GM21717 (cell line): Measurements from ENCODE around the gene MUS81.
A peak's percentile ranks its signal among the peaks of the same experiment; 100 is the strongest.

ENCODE experiments used
- ATAC-seq: cut with Tn5 transposase; IDR thresholded peaks from one replicate; pipeline ENCODE4 v1.9.1; 2021; ENCODE audit warnings: mild to moderate bottlenecking, moderate library complexity; ENCODE audit not compliant: unreplicated experiment

MUS81 gene

GRCh38 chr11:65872586-65873317 is 12.5 kb downstream of the MUS81 start, which contains the start of gene EFEMP2:
Gene EFEMP2, minus strand, starts transcription at chr11:65872800. Its CDS starts 446 bp downstream, at chr11:65872354.
- ATAC-seq: no peak

DNA sequence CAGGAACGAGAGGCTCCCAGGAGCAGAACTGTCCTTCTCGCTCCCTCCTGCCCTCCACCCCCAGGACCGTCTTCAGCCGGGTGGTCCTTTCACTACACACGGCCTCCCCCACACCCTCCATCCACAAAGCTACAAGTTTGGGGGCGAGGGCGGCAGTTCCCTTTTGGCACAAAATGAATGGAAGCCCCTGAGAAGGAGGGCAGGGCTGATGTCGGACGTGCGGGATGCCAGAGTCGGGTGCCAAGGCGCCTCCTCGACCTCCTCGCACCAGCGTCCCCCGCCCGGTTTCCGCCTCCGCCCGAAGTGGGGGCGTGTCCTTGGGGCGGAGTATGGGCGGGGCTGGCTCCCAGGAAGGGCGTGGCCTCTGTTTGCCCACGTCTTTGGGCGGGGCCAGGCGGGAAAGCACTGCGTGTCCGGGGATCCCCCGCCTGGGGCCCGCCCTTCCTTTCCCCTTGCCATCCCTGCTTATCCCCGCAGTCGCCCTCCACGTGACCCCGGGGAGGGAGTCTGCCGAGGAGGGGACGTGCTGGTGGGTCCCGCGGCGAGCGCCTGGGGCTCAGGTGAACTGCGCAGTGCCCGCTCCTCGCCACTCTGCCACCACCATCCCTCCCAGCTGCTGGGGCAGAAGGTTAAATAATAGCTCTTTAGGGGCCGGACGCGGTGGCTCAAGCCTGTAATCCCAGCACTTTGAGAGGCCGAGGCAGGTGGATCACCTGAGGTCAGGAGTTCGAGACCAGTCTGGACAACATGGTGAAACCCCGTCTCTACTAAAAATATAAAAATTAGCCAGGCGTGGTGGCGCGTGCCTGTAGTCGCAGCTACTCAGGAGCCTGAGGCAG is 13.3 kb downstream of the MUS81 start:
- peak; percentile 65 for ATAC-seq

DNA sequence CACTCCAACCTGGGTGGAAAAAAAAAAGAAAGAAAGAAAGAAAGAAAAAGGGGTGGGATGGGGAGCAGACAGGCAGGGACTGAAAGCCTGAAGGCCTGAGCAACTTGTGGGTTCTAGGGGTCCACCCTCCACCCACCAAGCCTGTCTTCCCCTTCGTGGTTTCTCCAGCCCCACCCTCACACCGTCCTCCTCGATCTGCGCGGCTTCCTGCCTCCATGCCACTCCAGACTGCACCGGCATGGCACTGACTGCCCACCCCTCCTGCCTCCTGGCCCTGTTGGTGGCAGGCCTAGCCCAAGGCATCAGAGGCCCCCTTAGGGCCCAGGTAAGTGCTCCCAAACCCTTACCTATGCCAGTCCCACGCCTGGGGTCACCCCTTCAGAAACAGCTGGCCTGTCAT is 19.4 kb downstream of the MUS81 start, which contains the start of gene CTSW:
Gene CTSW, plus strand, starts transcription at position 221 of the 400 bp plus-strand sequence. Its CDS starts 18 bp downstream, at position 239.
- no peak for ATAC-seq

GRCh38 chr11:65880027-65880426 is 19.8 kb downstream of the MUS81 start:
- ATAC-seq: no peak

GRCh38 chr11:65880844-65881421 is 20.7 kb downstream of the MUS81 start:
- no peak for ATAC-seq

DNA sequence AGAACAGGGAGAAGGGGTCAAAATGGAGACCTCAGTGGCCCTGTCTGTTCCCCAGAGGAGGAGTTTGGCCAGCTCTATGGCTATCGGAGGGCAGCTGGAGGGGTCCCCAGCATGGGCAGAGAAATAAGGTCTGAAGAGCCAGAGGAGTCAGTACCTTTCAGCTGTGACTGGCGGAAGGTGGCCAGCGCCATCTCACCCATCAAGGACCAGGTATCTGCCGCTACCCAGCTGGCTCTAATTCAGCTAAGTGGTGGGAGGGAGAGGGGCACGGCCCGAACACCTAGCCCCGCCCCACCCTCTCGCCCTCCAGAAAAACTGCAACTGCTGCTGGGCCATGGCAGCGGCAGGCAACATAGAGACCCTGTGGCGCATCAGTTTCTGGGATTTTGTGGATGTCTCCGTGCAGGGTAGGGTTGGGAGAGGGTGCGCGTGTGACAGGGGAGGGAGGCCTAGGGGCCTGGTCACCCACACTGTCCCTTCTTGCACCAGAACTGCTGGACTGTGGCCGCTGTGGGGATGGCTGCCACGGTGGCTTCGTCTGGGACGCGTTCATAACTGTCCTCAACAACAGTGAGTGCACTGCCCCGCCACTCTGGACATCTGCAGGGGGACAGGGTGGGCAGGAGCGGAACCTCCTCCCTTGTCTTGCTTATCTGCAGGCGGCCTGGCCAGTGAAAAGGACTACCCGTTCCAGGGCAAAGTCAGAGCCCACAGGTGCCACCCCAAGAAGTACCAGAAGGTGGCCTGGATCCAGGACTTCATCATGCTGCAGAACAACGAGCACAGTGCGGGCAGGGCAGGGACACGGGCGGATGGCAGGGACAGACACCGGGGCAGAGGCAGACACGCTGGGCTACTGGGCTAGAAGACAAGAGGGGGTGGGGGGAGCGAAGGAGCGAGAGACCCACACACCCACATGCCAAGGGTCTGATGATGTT is 22.2 kb downstream of the MUS81 start:
- ATAC-seq: no peak

DNA sequence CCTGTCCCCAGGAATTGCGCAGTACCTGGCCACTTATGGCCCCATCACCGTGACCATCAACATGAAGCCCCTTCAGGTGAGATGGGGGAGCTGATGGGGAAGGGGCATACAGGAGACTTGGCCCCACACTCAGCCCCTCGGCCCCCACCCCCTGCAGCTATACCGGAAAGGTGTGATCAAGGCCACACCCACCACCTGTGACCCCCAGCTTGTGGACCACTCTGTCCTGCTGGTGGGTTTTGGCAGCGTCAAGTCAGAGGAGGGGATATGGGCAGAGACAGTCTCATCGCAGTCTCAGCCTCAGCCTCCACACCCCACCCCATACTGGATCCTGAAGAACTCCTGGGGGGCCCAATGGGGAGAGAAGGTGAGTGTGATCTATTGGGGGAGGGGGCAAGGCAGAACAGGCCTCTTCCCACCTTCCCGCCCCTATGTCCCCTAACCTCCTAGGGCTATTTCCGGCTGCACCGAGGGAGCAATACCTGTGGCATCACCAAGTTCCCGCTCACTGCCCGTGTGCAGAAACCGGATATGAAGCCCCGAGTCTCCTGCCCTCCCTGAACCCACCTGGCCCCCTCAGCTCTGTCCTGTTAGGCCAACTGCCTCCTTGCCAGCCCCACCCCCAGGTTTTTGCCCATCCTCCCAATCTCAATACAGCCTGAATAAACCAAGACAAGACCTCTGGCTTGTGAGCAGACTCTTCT is 23.0 kb downstream of the MUS81 start:
- no peak for ATAC-seq

GRCh38 chr11:65883786-65884715 is 23.8 kb downstream of the MUS81 start:
- ATAC-seq: no peak

DNA sequence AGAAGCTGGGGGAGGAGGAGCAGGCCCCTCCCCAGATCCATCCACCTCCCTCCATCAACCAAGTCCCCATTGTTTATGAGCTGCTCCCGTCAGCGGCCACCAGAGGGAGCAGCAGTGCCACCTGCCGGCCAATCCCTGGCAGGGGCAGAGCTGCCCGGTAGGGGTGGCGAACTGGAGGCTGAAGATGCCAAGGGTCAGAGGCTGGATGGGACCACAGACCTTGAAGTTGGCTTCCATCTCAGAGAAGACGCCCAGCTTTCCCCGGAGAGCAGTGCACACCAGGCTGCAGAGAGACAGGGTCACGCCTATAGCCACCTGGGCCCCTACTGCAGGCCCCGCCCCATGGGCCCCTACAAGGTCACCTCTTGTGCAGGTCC is 24.5 kb downstream of the MUS81 start:
- ATAC-seq: no peak

- ATAC-seq: no peak
Measured at GRCh38 chr11:65885231-65885630, 25.0 kb downstream of the MUS81 start.

DNA sequence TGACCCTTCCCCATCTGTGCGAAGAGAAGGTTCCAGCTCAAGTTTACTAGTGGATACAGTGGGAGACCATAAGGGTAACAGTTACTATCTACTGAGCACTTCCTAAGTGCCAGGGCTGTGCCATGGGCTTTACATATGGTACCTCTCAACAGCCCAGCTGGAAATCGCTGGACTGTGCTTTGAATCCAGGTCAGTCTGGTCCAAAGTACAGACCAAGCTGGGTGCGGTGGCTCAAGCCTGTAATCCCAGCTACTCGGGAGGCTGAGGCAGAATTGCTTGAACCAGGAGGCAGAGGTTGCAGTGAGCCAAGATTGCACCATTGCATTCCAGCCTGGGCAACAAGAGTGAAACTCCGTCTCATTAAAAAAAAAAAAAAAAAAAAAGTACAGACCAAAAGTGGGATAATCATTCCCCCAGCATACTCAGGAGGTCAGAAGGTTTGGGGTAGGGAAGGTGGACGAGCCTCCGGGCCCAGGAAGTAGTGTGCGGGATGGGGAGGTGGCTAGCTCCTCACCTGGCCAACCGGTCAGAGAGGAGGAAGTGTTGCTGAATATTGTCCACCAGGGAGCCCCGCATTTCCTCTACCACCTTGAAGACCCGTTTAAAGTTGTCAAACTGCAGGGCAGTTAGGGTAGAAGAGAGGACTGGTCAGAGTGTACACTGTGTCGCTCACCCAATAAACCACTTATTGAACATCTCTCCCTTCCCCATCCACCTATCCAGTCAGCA is 25.7 kb downstream of the MUS81 start:
- ATAC-seq: no peak

GRCh38 chr11:65886826-65887722 is 26.8 kb downstream of the MUS81 start:
- ATAC-seq: no peak

DNA sequence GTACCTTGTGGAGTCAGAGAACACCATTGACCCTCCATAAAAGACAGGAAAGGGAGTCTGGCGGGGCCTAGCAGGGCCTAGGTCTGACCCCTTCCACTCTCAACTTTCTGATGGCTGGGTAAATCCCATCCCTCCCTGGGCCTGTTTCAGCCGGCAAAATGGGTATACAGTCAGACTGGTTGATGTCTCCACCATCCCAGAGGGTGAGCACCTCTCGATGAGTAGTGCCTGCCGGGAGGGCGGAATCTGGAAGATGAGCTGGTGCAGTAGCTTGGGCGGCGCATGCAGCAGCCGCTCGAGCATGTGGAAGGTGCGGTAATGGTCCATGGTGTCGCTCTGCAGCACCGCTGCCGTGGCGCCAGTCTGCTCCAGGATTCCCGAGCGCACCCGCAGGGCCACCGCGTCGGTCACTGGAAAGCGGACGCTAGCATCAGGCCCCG is 27.5 kb downstream of the MUS81 start:
- no peak for ATAC-seq

- ATAC-seq: peak; percentile 39
Measured at GRCh38 chr11:65888163-65888814, 28.1 kb downstream of the MUS81 start, which contains the start of gene FIBP. Gene FIBP, minus strand, starts transcription at chr11:65888471. Its CDS starts 53 bp downstream, at chr11:65888418.

- peak; percentile 34 for ATAC-seq
Measured at GRCh38 chr11:65890324-65891218, 30.3 kb downstream of the MUS81 start, which contains the start of gene CCDC85B. Gene CCDC85B, plus strand, starts transcription at chr11:65890673. Its CDS starts 111 bp downstream, at chr11:65890784.
